Measurements from ENCODE around the gene SELENOO. TPM values are rescaled to one million over a fixed set of nuclear protein-coding genes. Genes with fewer than 3 reads are reported as not detected.

The SELENOO gene
- total and polyA plus RNA-seq, 2 of the 13 experiments (the other 11 are each of a cell fraction or from before 2014, with no cell fraction given), result 14.4 to 19.0 TPM

- TF ChIP-seq, protein P1, sequence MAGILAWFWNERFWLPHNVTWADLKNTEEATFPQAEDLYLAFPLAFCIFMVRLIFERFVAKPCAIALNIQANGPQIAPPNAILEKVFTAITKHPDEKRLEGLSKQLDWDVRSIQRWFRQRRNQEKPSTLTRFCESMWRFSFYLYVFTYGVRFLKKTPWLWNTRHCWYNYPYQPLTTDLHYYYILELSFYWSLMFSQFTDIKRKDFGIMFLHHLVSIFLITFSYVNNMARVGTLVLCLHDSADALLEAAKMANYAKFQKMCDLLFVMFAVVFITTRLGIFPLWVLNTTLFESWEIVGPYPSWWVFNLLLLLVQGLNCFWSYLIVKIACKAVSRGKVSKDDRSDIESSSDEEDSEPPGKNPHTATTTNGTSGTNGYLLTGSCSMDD (CRISPR knock-in tag; IDR thresholded peaks at IDR 0.05), result no peak
- TF ChIP-seq DPF2 (CRISPR knock-in tag; IDR thresholded peaks at IDR 0.05; ENCODE audit: borderline replicate concordance, low read depth) (no peak), TEAD2 (CRISPR knock-in tag; IDR thresholded peaks at IDR 0.05) (peak; percentile 43; the same call in 1 of the 2 replicates), KDM2A (CRISPR knock-in tag; IDR thresholded peaks at IDR 0.05; ENCODE audit: borderline replicate concordance, low read depth) (peak; percentile 100), THYN1 (CRISPR knock-in tag; IDR thresholded peaks at IDR 0.05; ENCODE audit: borderline replicate concordance, low read depth) (no peak), SMARCE1 (IDR thresholded peaks at IDR 0.05; ENCODE audit: borderline replicate concordance) (no peak), ZNF260 (CRISPR knock-in tag; IDR thresholded peaks at IDR 0.05; ENCODE audit: borderline replicate concordance, low read depth) (0 out of 2 replicates have a peak, but pooled peaks have one; percentile 57), ZNF264 (CRISPR knock-in tag; IDR thresholded peaks at IDR 0.05) (peak; percentile 34; the same call in 1 of the 2 replicates), SIX1 (CRISPR knock-in tag; IDR thresholded peaks at IDR 0.05; ENCODE audit: borderline replicate concordance) (no peak), TSC22D2 (CRISPR knock-in tag; IDR thresholded peaks at IDR 0.05; ENCODE audit: borderline replicate concordance) (peak; percentile 93), MED13 (CRISPR knock-in tag; IDR thresholded peaks at IDR 0.05) (0 out of 2 replicates have a peak, but pooled peaks have one; percentile 36), RBM39 (IDR thresholded peaks at IDR 0.05; ENCODE audit: low read depth, low read length, poor library complexity, severe bottlenecking) (no peak), KDM5B (CRISPR knock-in tag; IDR thresholded peaks at IDR 0.05; ENCODE audit: borderline replicate concordance) (peak; percentile 89; the same call in 1 of the 2 replicates), GRHL1 (CRISPR knock-in tag; conservative IDR thresholded peaks at IDR 0.05) (no peak)
- TF ChIP-seq, protein P2, sequence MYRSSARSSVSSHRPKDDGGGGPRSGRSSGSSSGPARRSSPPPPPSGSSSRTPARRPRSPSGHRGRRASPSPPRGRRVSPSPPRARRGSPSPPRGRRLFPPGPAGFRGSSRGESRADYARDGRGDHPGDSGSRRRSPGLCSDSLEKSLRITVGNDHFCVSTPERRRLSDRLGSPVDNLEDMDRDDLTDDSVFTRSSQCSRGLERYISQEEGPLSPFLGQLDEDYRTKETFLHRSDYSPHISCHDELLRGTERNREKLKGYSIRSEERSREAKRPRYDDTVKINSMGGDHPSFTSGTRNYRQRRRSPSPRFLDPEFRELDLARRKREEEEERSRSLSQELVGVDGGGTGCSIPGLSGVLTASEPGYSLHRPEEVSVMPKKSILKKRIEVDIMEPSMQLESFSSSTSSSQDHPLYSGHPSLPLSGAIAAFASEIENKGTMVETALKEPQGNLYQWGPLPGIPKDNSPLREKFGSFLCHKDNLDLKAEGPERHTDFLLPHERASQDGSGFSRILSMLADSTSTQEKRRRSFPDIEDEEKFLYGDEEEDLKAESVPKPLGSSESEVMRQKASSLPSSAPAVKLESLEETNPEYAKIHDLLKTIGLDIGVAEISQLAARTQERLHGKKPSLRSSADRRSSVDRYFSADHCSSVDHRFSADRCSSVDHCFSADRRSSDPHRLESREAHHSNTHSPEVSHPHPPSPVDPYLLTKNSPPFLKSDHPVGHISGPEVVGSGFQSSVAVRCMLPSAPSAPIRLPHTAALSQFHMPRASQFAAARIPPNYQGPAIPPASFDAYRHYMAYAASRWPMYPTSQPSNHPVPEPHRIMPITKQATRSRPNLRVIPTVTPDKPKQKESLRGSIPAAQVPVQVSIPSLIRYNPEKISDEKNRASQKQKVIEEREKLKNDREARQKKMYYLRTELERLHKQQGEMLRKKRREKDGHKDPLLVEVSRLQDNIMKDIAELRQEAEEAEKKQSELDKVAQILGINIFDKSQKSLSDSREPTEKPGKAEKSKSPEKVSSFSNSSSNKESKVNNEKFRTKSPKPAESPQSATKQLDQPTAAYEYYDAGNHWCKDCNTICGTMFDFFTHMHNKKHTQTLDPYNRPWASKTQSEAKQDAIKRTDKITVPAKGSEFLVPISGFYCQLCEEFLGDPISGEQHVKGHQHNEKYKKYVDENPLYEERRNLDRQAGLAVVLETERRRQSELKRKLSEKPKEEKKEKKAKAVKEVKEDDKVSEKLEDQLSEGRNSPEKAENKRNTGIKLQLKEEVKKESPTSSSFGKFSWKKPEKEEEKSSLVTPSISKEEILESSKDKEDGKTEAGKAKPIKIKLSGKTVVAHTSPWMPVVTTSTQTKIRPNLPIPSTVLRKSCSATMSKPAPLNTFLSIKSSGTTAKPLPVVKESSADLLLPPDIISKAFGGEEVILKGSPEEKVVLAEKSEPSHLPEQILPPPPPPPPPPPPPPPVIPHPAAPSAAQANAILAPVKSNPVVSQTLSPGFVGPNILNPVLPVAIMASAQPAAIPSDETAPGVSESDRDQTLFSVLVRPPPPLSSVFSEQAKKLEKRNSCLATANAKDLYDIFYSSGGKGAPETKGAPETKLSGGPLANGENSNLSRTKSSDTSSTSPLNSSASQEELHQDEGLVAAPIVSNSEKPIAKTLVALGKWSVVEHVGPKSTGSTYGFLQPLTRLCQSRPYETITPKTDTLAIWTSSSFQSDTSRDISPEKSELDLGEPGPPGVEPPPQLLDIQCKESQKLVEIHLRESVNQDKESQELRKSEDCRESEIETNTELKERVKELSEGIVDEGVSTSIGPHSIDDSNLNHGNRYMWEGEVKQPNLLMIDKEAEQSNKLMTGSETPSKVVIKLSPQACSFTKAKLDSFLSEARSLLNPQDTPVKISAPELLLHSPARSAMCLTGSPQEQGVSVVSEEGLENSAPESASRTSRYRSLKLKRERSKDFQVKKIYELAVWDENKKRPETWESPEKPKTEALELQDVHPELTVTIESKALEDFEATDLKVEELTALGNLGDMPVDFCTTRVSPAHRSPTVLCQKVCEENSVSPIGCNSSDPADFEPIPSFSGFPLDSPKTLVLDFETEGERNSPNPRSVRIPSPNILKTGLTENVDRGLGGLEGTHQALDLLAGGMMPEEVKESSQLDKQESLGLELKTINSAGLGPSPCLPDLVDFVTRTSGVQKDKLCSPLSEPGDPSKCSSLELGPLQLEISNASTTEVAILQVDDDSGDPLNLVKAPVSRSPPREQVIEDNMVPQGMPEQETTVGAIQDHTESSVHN (CRISPR knock-in tag; IDR thresholded peaks at IDR 0.05), result 0 out of 2 replicates have a peak, but pooled peaks have one; percentile 34
- TF ChIP-seq, protein P3, sequence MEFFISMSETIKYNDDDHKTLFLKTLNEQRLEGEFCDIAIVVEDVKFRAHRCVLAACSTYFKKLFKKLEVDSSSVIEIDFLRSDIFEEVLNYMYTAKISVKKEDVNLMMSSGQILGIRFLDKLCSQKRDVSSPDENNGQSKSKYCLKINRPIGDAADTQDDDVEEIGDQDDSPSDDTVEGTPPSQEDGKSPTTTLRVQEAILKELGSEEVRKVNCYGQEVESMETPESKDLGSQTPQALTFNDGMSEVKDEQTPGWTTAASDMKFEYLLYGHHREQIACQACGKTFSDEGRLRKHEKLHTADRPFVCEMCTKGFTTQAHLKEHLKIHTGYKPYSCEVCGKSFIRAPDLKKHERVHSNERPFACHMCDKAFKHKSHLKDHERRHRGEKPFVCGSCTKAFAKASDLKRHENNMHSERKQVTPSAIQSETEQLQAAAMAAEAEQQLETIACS (CRISPR knock-in tag; IDR thresholded peaks at IDR 0.05), result no peak; the same call in 1 of the 2 replicates
Observed at GRCh38 chr22:50244420-50245213, 43.8 kb downstream of the SELENOO start, which contains the start of gene TUBGCP6 (continued).

All from HepG2 (cell line).